ENCODE results near the gene CCDC102B. TPM values are rescaled to one million over a fixed set of nuclear protein-coding genes. Genes with fewer than 3 reads are reported as not detected.

CCDC102B gene
- total RNA-seq, 1 donor from 2014 or later = 8.1 TPM

- Mint-ChIP-seq H3K4me3 (ENCODE audit: unreplicated experiment) (no peak overlapping the region), H3K27ac (ENCODE audit: unreplicated experiment) (no peak overlapping the region), H3K27me3 (ENCODE audit: low read depth) (no peaks in the 10 kb centered on the region), H3K9me3 (ENCODE audit: low read depth) (peaks cover 3% of the 10 kb centered on the region), H3K36me3 (ENCODE audit: low read depth) (no peaks in the 10 kb centered on the region), H3K4me1 (ENCODE audit: low read depth) (no peaks in the 10 kb centered on the region)
- no peak for DNase-seq (ENCODE audit: low spot score)
- no peak for TF ChIP-seq CTCF (IDR thresholded peaks at IDR 0.05)
These were observed 305.1 kb downstream of the CCDC102B start for GRCh38 chr18:69102959-69103358.

Other genes starting within 250 kb of the CCDC102B start
- gene TMX3, start 83.0 kb upstream of the CCDC102B start, total RNA-seq = 49.6 to 71.2 TPM (median 51.2 TPM) in 3 replicates